ENCODE data around the gene BLCAP. TPM values are rescaled to one million over a fixed set of nuclear protein-coding genes. Genes with fewer than 3 reads are reported as not detected.
A peak's percentile ranks its signal among the peaks of the same experiment; 100 is the strongest.

Gene BLCAP
- total RNA-seq, 1 experiment from 2014 or later, result 129 TPM

DNA sequence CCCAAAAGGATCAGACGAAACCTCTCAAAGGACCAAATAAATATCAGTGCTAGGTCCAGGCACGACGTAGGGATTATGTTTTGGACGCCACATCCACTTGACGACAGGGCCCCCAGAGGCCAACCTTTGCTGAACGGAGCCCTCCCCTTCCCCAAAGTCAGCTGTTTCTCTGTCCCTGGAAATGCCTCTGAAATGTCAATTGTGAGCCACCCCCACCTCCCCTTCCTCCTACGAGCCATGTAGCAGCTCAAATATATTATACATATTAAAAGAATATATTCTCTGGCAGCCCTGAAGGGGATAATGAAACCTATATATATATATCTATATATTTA lies 39.6 kb upstream of the BLCAP start:
- CTCF ChIA-PET, result interaction anchor here (0.8 kb wide), 1 partner anchor 375 kb away, joined by 3 read pairs; no protein-coding TSS in a partner anchor
- BruUV-seq (replicated peaks), result no TSS peak
- Mint-ChIP-seq H3K36me3 (ENCODE audit: insufficient read depth, unreplicated experiment) (no peaks in the 10 kb centered on the region), H3K27me3 (ENCODE audit: insufficient read depth, unreplicated experiment) (peaks cover 22% of the 10 kb centered on the region), H3K4me3 (ENCODE audit: unreplicated experiment) (peak overlapping the region; percentile 5), H3K9me3 (ENCODE audit: unreplicated experiment) (no peaks in the 10 kb centered on the region), H3K27ac (ENCODE audit: unreplicated experiment) (no peak overlapping the region), H3K4me1 (ENCODE audit: low read depth, unreplicated experiment) (peaks cover 9% of the 10 kb centered on the region)
- TF ChIP-seq, protein P1, sequence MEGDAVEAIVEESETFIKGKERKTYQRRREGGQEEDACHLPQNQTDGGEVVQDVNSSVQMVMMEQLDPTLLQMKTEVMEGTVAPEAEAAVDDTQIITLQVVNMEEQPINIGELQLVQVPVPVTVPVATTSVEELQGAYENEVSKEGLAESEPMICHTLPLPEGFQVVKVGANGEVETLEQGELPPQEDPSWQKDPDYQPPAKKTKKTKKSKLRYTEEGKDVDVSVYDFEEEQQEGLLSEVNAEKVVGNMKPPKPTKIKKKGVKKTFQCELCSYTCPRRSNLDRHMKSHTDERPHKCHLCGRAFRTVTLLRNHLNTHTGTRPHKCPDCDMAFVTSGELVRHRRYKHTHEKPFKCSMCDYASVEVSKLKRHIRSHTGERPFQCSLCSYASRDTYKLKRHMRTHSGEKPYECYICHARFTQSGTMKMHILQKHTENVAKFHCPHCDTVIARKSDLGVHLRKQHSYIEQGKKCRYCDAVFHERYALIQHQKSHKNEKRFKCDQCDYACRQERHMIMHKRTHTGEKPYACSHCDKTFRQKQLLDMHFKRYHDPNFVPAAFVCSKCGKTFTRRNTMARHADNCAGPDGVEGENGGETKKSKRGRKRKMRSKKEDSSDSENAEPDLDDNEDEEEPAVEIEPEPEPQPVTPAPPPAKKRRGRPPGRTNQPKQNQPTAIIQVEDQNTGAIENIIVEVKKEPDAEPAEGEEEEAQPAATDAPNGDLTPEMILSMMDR (IDR thresholded peaks at IDR 0.05; ENCODE audit: insufficient read depth in 1 of 2, low read depth in 1 of 2, low read length in 1 of 2, severe bottlenecking in 1 of 2, unreplicated experiment in 1 of 2), result no peak
- H3K36me3 ChIP-seq (ENCODE audit: control insufficient read depth, insufficient read depth, low read length), result no peaks in the 10 kb centered on the region
- H3K4me1 ChIP-seq, result peaks cover 20% of the 10 kb centered on the region
- peak in 1 of 2 experiments; percentile 33 for DNase-seq
- H3K4me3 ChIP-seq (ENCODE audit: low read depth, low read length), result no peak overlapping the region
- intact Hi-C loops (cut with micrococcal nuclease; ENCODE audit: unreplicated experiment), result loop anchor here (5.0 kb wide), 3 partner anchors 190 to 655 kb away; no protein-coding TSS in a partner anchor
- POLR2A ChIA-PET, result no interaction called here
- peaks cover 3% of the 10 kb centered on the region; the same call in 1 of the 2 replicates for H3K9me3 ChIP-seq
- peaks cover 1% of the 10 kb centered on the region for H3K27me3 ChIP-seq (replicated peaks; ENCODE audit: control insufficient read depth, insufficient read depth, low read length)

DNA sequence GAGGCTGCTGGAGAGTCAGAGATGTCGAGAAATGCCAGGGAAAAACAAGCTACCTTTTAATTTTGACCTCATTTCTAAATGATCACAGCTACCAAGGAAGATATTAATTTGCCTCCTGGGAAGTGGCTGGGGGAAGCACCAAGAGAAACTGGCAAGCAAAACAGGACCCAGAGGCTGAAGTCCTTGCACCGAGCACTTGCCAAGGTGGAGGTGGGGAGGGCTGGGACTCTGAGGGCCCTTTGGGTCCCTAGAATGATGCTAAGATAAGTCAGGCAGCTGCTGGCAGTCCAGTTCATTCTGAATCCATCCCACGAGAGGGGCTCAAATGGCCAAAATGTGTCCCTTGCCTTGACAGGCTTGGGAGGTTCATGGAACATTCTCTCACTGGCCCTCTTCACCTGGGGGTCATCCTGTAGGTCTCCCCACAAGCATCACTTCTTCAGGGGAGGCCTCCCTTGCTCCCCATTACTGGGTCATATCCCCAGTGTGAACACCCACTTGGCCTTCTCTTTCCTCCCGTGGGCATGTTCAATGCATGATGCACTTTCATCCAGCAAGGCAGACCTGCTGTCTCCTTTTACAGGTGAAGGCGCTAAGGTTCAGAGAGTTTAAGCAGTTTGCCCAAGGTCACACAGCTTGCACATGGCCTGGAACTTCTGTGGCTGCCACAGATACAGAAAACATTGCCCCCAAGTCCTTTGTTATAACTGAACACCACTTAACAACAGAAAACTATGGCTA lies 39.1 kb upstream of the BLCAP start:
- POLR2A ChIA-PET, result no interaction called here
- Mint-ChIP-seq H3K9me3 (ENCODE audit: unreplicated experiment) (no peaks in the 10 kb centered on the region), H3K4me3 (ENCODE audit: unreplicated experiment) (no peak overlapping the region), H3K27me3 (ENCODE audit: insufficient read depth, unreplicated experiment) (peaks cover 19% of the 10 kb centered on the region), H3K27ac (ENCODE audit: unreplicated experiment) (no peak overlapping the region), H3K4me1 (ENCODE audit: low read depth, unreplicated experiment) (peaks cover 9% of the 10 kb centered on the region), H3K36me3 (ENCODE audit: insufficient read depth, unreplicated experiment) (no peaks in the 10 kb centered on the region)
- Histone ChIP-seq H3K36me3 (ENCODE audit: control insufficient read depth, insufficient read depth, low read length) (no peaks in the 10 kb centered on the region), H3K4me1 (peaks cover 21% of the 10 kb centered on the region), H3K27me3 (replicated peaks; ENCODE audit: control insufficient read depth, insufficient read depth, low read length) (peaks cover 1% of the 10 kb centered on the region), H3K4me3 (ENCODE audit: low read depth, low read length) (no peak overlapping the region), H3K9me3 (peaks cover 3% of the 10 kb centered on the region; the same call in 1 of the 2 replicates)
- CTCF ChIA-PET, result interaction anchor here (0.8 to 1.5 kb wide), 2 partner anchors 375 to 426 kb away, joined by 3 to 9 read pairs; no protein-coding TSS in a partner anchor
- TF ChIP-seq, protein P1 (IDR thresholded peaks at IDR 0.05; ENCODE audit: insufficient read depth in 1 of 2, low read depth in 1 of 2, low read length in 1 of 2, severe bottlenecking in 1 of 2, unreplicated experiment in 1 of 2), result no peak
- no TSS peak for BruUV-seq (replicated peaks)
- peak in 1 of 2 experiments; percentile 38 for DNase-seq
- intact Hi-C loops (cut with micrococcal nuclease; ENCODE audit: unreplicated experiment), result loop anchor here (5.0 kb wide), 3 partner anchors 191 to 656 kb away; no protein-coding TSS in a partner anchor

DNA sequence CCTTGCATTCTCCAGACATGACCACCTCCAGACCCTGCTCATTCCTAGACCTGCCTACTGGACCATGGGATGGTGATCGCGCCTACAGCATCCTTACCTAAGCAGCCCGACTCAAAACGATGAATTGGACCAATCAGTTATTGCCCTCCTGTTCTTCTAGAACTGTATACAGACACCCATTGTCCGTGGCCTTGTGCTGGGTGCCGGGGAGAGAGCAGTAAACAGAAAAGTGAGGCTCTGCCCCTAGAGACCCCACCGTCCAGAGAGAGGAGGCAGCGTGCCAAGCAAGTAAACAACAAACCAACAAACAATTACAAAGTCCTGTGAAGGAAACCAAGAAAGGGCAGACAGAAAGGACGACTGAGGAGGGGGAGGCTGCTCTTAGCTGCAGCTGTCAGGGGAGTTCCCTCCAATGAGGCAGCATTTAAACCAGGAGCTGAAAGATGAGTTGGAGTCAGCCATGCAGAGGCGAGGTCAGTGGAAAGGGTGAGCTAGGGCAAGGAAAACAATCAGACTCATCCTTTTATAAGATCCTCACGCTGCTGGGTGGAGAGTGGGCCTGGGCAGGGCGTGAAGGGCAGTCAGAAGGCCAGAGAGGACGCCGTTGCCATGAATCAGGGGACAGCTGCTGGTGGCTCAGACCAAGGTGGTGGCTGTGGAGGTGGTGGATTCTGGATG lies 37.6 kb upstream of the BLCAP start:
- intact Hi-C loops (cut with micrococcal nuclease; ENCODE audit: unreplicated experiment), result loop anchor here (5.0 kb wide), 3 partner anchors 192 to 657 kb away; no protein-coding TSS in a partner anchor
- Histone ChIP-seq H3K36me3 (ENCODE audit: control insufficient read depth, insufficient read depth, low read length) (no peaks in the 10 kb centered on the region), H3K4me3 (ENCODE audit: low read depth, low read length) (no peak overlapping the region), H3K9me3 (peaks cover 3% of the 10 kb centered on the region; the same call in 1 of the 2 replicates), H3K27me3 (replicated peaks; ENCODE audit: control insufficient read depth, insufficient read depth, low read length) (peaks cover 1% of the 10 kb centered on the region; the same call in 1 of the 2 replicates), H3K4me1 (peaks cover 26% of the 10 kb centered on the region)
- TF ChIP-seq, protein P1 (IDR thresholded peaks at IDR 0.05; ENCODE audit: insufficient read depth in 1 of 2, low read depth in 1 of 2, low read length in 1 of 2, severe bottlenecking in 1 of 2, unreplicated experiment in 1 of 2), result no peak
- peaks cover 16% of the 10 kb centered on the region for H3K27me3 Mint-ChIP-seq (ENCODE audit: insufficient read depth, unreplicated experiment)
- peak overlapping the region; percentile 7 for H3K27ac Mint-ChIP-seq (ENCODE audit: unreplicated experiment)
- H3K4me3 Mint-ChIP-seq (ENCODE audit: unreplicated experiment), result no peak overlapping the region
- POLR2A ChIA-PET, result no interaction called here
- no TSS peak for BruUV-seq (replicated peaks)
- CTCF ChIA-PET, result interaction anchor here (1.3 to 1.5 kb wide), 2 partner anchors 193 to 427 kb away, joined by 9 read pairs; no protein-coding TSS in a partner anchor
- no peaks in the 10 kb centered on the region for H3K9me3 Mint-ChIP-seq (ENCODE audit: unreplicated experiment)
- DNase-seq, result peak in 1 of 2 experiments; percentile 39
- peaks cover 14% of the 10 kb centered on the region for H3K4me1 Mint-ChIP-seq (ENCODE audit: low read depth, unreplicated experiment)
- no peaks in the 10 kb centered on the region for H3K36me3 Mint-ChIP-seq (ENCODE audit: insufficient read depth, unreplicated experiment)

Data from Caco-2 (cell line).